Measurements from ENCODE around the gene POTEM.
"Not testable (repeated sequence)": the region's sequence is repeated elsewhere in the genome, so short reads cannot be mapped to it uniquely, and the experiment has no call there.

The POTEM gene

GRCh38 chr14:18967134-18967533 is at the start of gene POTEM:
Gene POTEM (plus strand): TSS chr14:18967434. CDS start chr14:18967486, 52 bp downstream.
- not testable (repeated sequence) for DNase-seq (ENCODE audit: low read depth in 2 of 3, low spot score in 1 of 3)

GRCh38 chr14:18918345-18918744 is 48.9 kb upstream of the POTEM start:
- DNase-seq (ENCODE audit: low read depth in 2 of 3, low spot score in 1 of 3), result not testable (repeated sequence)

- DNase-seq (ENCODE audit: low read depth in 2 of 3, low spot score in 1 of 3), result not testable (repeated sequence)
These were observed 47.2 kb upstream of the POTEM start for GRCh38 chr14:18920052-18920451.

DNA sequence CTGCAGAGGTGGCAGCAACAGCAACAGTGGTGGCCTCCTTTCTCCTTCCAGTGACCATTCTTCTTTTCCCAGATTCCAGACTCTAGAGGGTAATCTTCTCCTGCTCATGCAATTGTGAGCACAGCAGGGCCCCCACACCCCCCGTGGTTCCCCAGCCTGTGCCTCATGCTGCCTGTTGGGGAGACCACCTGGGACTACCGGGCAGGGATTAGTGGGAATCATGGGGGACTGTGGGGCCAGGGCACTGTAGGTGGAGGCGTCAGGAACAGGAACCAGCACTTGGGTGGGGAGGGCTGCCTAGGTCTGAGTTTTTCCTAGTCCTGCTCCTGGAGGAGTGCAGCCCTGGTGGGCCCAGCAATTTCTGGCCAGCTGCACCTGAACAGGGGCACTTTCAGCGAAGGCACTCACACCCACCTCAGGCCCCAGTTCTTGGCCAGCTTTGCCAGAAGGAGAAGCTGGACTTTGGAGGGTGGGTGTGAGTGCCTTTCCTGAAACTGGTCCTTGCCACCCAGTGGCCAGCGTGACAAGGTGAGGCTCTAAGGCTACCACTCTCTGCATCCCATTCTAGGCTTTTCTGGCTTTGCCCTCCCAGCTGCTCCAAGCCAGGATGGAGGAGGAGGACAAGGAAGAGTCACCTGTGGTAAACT is 46.1 kb upstream of the POTEM start:
- DNase-seq (ENCODE audit: low read depth in 2 of 3, low spot score in 1 of 3), result not testable (repeated sequence)

DNA sequence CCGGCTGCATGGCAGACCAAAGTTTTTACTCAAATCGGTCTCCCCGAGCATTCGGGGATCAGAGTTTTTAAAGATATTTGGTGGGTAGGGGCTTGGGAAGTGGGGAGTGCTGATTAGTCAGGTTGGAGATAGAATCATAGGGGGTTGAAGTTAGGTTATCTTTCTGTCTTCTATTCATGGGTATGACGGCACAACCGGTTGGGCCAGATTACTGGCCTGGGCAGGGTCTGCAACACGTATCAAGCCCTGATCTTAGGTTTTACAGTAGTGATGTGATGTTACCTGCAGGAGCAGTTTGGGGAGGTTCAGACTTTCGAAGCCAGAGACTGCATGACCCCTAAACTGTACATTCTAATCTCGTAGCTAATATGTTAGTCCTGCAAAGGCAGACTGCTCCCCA is 30.4 kb upstream of the POTEM start:
- DNase-seq (ENCODE audit: low read depth in 2 of 3, low spot score in 1 of 3), result not testable (repeated sequence)

- not testable (repeated sequence) for DNase-seq (ENCODE audit: low read depth in 2 of 3, low spot score in 1 of 3)
These were observed 28.5 kb upstream of the POTEM start for GRCh38 chr14:18938733-18939132.

DNA sequence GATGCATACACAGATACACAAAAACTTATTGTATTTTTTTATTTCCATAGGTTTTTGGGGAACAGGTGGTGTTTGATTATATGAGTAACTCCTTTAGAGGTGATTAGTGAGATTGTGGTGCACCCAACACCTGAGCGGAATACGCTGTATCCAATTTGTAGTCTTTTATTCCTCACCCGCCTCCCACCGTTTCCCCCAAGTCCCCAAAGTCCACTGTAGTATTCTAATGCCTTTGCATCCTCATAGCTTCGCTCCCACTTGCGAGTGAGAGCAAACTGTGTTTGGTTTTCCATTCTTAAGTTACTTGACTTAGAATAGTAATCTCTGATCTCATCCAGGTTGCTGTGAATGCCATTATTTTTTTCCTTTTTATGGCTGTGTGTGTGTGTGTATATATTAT is 17.3 kb upstream of the POTEM start:
- not testable (repeated sequence) for DNase-seq (ENCODE audit: low read depth in 2 of 3, low spot score in 1 of 3)

GRCh38 chr14:18953085-18953484 is 14.1 kb upstream of the POTEM start:
- DNase-seq (ENCODE audit: low read depth in 2 of 3, low spot score in 1 of 3), result not testable (repeated sequence)

DNA sequence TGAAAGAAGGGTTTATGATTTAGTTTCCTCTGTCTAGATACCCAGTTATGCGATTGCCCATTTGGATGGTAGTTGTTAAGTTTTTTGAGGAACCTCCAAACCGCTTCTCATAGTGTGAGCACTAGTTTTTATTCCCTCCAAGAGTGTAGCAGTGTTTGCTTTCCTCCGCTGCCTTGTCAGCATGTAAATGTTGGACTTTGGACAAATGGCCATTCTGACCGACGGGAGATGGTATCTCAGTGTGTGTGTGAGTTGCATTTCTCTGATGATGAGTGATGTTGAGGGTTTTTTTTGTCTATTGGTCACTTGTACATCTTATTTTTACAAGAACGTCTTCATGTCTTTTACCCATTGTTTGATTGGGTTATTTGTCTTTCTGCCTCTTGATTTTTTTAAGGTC is 11.4 kb upstream of the POTEM start:
- not testable (repeated sequence) for DNase-seq (ENCODE audit: low read depth in 2 of 3, low spot score in 1 of 3)

DNA sequence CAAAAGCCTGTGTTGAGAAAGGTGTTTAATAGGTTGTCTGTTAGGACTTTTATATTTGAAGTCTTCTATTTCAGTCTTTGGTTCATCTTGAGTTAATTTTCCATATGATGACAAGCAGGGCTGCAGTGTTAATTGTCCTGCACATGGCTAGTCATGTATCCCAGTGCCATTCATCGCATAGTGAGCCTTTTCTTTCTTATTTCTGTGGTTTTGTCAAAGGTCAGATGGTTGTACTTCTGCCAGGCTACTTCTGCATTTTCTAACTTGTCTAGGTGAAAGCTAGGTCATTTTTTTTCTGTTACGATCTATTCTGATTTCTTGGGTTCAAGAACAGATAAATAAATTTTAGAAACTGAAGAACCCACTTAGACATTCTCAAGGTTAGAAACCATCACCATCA is 5.7 kb upstream of the POTEM start:
- DNase-seq (ENCODE audit: low read depth in 2 of 3, low spot score in 1 of 3), result not testable (repeated sequence)

DNA sequence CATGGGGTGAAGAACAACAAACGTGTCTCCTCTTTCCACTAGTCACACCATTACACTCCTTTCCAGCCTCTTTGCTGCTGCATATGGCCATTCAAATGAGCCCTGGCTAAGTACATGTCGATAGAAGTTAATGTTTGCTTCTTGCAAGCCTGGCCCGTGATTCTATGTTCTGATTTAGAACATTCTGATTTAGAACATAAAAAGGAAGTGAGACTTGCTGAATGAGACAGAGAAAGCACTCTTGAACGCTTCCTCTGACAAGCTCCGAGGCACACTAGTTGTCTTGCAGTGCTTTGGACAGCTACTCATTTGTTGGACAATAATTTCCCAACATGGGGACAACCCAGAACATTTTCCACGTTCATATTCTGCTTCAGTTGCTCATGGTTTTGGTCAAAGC is 5.1 kb upstream of the POTEM start:
- not testable (repeated sequence) for DNase-seq (ENCODE audit: low read depth in 2 of 3, low spot score in 1 of 3)

DNA sequence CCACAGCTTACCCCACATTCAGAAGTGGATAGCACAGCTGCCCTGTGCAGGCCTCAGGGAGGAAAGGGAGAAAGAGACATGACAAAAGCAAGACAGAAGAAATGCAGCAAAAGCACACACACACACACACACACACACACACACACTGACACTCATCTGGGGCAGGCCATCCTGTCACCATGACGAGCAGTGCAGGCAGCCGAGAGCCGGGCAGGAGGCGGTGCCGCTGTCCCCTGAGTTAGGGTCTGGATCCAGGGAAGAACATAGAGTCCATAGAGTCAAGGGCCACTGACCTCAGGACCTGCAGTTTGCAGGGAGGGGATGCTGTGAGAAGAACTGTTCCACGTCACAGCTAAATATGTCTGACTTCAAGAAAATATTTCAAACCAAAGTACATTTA is 4.0 kb upstream of the POTEM start:
- not testable (repeated sequence) for DNase-seq (ENCODE audit: low read depth in 2 of 3, low spot score in 1 of 3)

GRCh38 chr14:18964878-18965277 is 2.4 kb upstream of the POTEM start:
- DNase-seq (ENCODE audit: low read depth in 2 of 3, low spot score in 1 of 3), result not testable (repeated sequence)

DNA sequence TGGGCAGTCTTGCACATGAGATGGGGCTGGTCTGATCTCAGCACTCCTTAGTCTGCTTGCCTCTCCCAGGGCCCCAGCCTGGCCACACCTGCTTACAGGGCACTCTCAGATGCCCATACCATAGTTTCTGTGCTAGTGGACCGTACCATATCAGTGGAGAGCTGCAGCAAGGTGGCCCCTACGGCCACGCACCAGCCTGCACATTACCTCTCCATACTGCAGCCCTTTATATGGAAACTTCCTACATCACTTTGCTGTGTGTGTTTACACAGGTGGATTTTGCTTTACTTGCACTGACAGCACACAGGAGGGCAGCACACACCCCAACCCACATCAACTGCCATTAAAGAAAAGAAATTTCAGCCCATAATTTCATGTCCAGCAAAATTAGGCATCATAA is 35.3 kb downstream of the POTEM start:
- DNase-seq (ENCODE audit: low read depth in 2 of 3, low spot score in 1 of 3), result not testable (repeated sequence)

DNA sequence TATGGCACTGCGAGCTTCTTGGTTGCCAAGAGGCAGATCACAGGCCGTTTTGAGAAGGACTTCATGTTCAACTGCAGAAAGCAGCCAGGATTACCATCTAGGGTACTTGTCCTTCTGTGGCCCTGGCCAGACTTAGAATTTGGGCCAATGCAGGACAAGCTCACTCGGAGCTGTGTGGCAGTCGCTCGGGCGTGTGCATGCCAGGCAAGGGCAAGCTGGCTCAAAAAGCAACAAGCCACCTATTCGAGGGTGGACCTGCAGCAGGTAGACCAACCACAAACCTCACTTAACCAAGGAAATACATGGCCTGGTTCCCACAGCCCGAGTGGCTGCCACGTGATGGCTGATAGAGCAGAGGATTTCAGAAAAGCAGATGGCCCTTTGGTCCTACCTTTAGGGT is 39.3 kb downstream of the POTEM start:
- DNase-seq (ENCODE audit: low read depth in 2 of 3, low spot score in 1 of 3), result not testable (repeated sequence)

- not testable (repeated sequence) for DNase-seq (ENCODE audit: low read depth in 2 of 3, low spot score in 1 of 3)
These were observed 40.4 kb downstream of the POTEM start for GRCh38 chr14:19007678-19008077.

GRCh38 chr14:19011029-19011428 is 43.8 kb downstream of the POTEM start:
- not testable (repeated sequence) for DNase-seq (ENCODE audit: low read depth in 2 of 3, low spot score in 1 of 3)

GRCh38 chr14:19011703-19012102 is 44.5 kb downstream of the POTEM start:
- DNase-seq (ENCODE audit: low read depth in 2 of 3, low spot score in 1 of 3), result not testable (repeated sequence)

DNA sequence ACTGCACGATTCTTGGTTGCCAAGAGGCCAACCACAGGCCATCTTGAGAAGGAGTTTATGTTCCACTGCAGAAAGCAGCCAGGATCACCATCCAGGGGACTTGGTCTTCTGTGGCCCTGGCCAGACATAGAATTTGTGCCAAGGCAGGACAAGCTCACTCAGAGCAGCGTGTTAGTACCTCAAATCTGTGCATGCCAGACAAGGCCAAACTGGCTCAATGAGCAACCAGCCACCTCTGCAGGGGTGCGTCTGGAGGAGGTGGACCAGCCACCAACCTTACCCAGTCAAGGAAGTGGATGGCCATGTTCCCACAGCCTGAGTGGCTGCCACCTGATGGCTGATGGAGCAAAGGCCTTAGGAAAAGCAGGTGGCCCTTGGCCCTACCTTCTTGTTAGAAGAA is 48.0 kb downstream of the POTEM start:
- not testable (repeated sequence) for DNase-seq (ENCODE audit: low read depth in 2 of 3, low spot score in 1 of 3)

- DNase-seq (ENCODE audit: low read depth in 2 of 3, low spot score in 1 of 3), result not testable (repeated sequence)
These were observed 57.9 kb downstream of the POTEM start for GRCh38 chr14:19025080-19025589.

DNA sequence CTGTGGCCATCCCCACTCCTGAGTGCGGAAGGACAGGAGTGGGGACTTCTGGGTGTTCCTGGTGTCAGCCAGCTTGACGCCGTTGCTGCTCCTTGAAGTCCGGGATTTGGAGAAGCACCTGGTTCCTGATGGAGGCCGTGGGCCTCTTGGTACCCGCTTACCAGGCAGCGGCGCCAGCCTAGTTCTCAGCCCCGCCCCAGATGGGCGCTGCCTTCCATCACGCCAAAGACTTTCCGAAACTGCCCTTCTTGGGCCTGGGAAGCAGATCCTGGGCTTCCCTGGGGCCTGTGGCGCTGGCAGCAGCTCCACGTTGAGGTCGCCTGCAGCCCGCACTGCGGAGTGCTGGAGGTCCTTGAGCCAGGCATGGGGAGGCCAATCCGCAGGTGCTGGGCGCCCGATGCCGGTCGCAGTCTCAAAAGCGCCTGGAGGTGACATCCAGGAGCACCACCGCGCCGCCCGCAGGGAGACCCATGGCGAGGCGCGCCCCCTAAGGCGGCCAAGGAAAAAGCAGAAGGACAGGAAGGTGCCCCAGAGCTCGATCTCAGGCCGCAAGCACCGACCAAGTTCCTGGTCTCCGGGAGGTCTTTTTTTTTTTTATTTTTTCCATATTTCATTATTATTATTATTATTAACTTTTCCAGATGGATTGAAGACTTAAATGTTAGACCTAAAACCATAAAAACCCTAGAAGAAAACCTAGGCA is 59.6 kb downstream of the POTEM start:
- DNase-seq (ENCODE audit: low read depth in 2 of 3, low spot score in 1 of 3), result not testable (repeated sequence)

- not testable (repeated sequence) for DNase-seq (ENCODE audit: low read depth in 2 of 3, low spot score in 1 of 3)
These were observed 60.7 kb downstream of the POTEM start for GRCh38 chr14:19027895-19028294.
